G401 (cell line): ENCODE measurements around the gene FRA10AC1. TPM values are rescaled to one million over a fixed set of nuclear protein-coding genes. Genes with fewer than 3 reads are reported as not detected.

Source experiments
- DNase-seq: peaks from one replicate; pipeline ENCODE4 v3.0.0-alpha.2; 2015; ENCODE audit warnings: low spot score
- in situ Hi-C: cut with HindIII; loops from 2 replicates; pipeline ENCODE4 v1.10.0; 2016; ENCODE audit warnings: low sequenced_read_pairs, mixed read lengths
- total RNA-seq: library from RNA; depleted of rRNA; stranded (reverse); fragments of >200 nt; shearing (Covaris generic); gene quantifications from 2 replicates; pipeline ENCODE4 v1.2.3, GENCODE V29; 2014; rRNA removed

The FRA10AC1 gene
- total RNA-seq, 1 experiment from 2014 or later, result 2.7 TPM

GRCh38 chr10:93656155-93656554 lies 46.2 kb downstream of the FRA10AC1 start:
- no peak for DNase-seq
- in situ Hi-C loops, result no loop called here

GRCh38 chr10:93654201-93654600 lies 48.2 kb downstream of the FRA10AC1 start:
- DNase-seq, result no peak
- in situ Hi-C loops, result no loop called here

DNA sequence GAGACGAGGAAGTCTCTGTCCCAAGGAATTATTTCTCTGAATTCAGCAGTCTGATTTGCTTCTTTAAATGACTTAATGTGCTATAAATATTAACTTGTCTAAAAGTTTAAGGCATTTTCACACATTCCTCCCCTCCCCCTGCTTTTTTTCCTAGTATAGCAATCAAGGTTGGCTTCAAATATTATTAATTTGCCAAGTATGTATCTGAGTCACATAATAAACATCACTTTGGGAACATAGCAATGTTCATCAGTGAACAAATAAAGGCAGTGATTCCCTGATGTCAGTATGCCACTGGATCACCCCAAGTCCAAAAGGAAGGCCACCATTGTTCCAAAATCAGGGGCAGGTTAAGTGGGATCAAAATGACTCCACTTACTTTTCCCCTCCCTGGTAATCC lies 49.5 kb downstream of the FRA10AC1 start:
- DNase-seq, result no peak
- in situ Hi-C loops, result no loop called here

- no peak for DNase-seq
- in situ Hi-C loops, result no loop called here
These were observed 62.6 kb downstream of the FRA10AC1 start for GRCh38 chr10:93639791-93640190.

DNA sequence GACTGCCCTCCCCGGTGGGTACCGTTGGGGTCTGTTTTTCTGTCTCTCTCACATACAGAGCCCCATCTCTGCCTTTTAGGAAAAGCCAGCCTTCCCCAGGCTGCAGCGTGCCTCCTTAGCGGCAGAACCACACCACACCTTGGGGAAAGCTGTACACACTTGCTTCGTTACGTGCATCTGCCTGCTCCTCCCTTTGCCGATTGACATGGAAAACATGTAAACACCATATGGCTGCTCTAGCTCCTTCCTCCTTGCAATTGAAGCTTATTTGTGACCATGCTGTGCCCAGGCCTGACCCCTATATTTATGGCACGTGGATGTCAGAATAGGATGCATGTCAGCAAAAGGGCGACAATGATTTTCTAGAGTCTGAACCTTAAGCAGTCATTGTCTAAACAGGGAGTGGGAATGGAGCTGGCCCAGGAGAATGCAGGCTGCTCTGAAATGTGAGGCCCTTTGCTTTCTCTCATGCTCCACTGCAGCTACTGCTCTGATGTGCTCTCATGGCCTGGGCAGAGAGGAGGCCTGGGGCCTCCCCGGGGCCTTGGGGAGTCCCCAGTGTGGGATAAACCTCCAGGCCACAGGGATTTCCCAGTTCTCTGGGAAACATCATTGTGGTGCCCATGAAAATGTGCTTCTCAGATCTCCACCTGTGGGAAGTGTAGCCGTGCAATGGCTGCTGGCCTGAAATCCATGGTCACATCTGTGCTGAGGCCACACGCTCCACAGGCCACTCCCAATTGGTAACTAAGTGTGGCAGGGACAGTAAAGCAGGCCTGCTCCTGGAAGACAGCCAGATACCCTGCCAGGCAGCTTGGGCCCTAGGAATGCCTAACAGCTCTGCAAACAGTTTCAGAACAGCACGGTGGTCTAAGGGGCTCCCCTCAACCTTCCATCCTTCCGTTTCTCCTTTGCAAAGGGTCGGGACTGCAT lies 71.5 kb downstream of the FRA10AC1 start:
- in situ Hi-C loops, result no loop called here
- peak; percentile 25 for DNase-seq

- in situ Hi-C loops, result no loop called here
These were observed 72.6 kb downstream of the FRA10AC1 start for GRCh38 chr10:93629647-93630305.

DNA sequence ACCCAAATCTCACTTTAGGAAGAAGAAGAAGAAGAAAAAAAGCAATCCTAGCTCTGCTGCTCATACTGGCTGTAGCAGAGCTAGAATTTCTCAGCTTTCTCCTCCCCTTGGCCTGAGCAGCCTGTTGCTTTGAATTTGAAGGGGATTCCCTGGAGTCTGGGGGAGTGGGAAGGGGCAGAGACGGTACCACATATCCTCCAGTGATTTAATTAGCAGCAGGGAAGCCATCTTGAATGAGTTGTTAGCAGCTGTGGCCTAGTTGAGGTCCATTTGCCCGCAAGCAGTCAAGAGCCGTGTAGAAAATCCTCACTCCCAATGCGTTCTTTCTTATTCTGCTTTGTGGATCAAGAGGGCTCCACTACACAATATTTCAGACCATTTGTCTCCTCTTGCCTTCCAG lies 73.5 kb downstream of the FRA10AC1 start:
- no peak for DNase-seq
- in situ Hi-C loops, result no loop called here

More at GRCh38 chr10:93629647-93630305, 72.6 kb downstream of the FRA10AC1 start:
- no peak for DNase-seq

GRCh38 chr10:93622942-93623341 lies 79.5 kb downstream of the FRA10AC1 start:
- in situ Hi-C loops, result no loop called here
- no peak for DNase-seq

DNA sequence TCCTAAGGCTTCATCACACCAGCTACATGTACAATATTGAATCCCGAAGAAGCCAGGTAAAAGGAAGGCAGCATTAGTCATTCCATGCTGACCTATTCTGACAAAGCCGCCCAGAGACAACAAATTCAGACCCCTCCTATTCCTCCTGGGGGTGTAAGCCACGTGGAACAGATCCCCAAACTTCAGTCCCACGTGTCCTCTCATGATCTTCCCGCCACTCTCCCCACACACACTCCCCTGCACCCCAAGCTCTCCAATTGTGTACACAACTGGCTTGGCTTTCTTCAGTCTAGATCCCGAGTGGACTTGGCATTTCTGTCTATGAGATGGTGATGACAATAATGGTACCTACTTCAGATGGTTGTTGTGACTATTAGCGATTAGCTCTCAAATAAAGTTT lies 81.5 kb downstream of the FRA10AC1 start:
- in situ Hi-C loops, result no loop called here
- no peak for DNase-seq

Other genes with a start within 250 kb of the FRA10AC1 start
- gene MYOF, start 220.3 kb downstream of the FRA10AC1 start, total RNA-seq, result 71.6 and 72.7 TPM in 2 replicates
- gene CEP55, start 206.0 kb downstream of the FRA10AC1 start, total RNA-seq, result 52.9 and 58.9 TPM in 2 replicates
- not detected in 2 replicates for gene FFAR4, start 135.9 kb downstream of the FRA10AC1 start, total RNA-seq
- not detected in 2 replicates for gene RBP4, start 101.4 kb downstream of the FRA10AC1 start, total RNA-seq
- not detected in 2 replicates for gene PDE6C, start 90.1 kb downstream of the FRA10AC1 start, total RNA-seq
- 71.8 and 92.7 TPM in 2 replicates for gene LGI1, start 55.3 kb upstream of the FRA10AC1 start, total RNA-seq
- 5.6 and 7.9 TPM in 2 replicates for gene SLC35G1, start 191.4 kb upstream of the FRA10AC1 start, total RNA-seq